DND-41 (cell line): Measurements from ENCODE around the gene OSTF1.

Experiments used
- ATAC-seq: fragments of 200-7000 bp; cut with Tn5 transposase; 3 replicates; pipeline ENCODE4 v1.9.1; 2021; ENCODE audit warnings: low read depth; ENCODE audit not compliant: insufficient read depth
- DNase-seq: peaks from one replicate; pipeline ENCODE4 v3.0.0-alpha.2; 2020
- H2AFZ ChIP-seq: 2 replicates; pipeline ENCODE4 v1.6.0; 2012; ENCODE audit warnings: low read depth, low read length
- H3K27ac ChIP-seq: 2 replicates; pipeline ENCODE4 v1.5.1; 2012; ENCODE audit warnings: low read length, inconsistent platforms
- H3K27me3 ChIP-seq: fragments of 200-600 bp; sonication (generic); 2 replicates; pipeline ENCODE4 v1.6.0; 2012; ENCODE audit warnings: low read length, mild to moderate bottlenecking, inconsistent platforms; ENCODE audit not compliant: insufficient read depth, poor library complexity
- H3K36me3 ChIP-seq: 2 replicates; pipeline ENCODE4 v1.5.1; 2012; ENCODE audit warnings: low read length, inconsistent platforms; ENCODE audit not compliant: insufficient read depth
- H3K4me1 ChIP-seq: 2 replicates; pipeline ENCODE4 v1.5.1; 2012; ENCODE audit warnings: mild to moderate bottlenecking, low read length; ENCODE audit not compliant: insufficient read depth
- H3K4me2 ChIP-seq: 2 replicates; pipeline ENCODE4 v1.6.0; 2012; ENCODE audit warnings: mild to moderate bottlenecking, moderate library complexity, low read length, inconsistent platforms; ENCODE audit not compliant: insufficient read depth
- H3K4me3 ChIP-seq, 2 experiments: fragments of 200-600 bp in 1 of 2; shearing (Covaris generic) in 1 of 2; 2 replicates each; pipeline ENCODE4 v1.5.1; 2012 to 2016; ENCODE audit warnings: inconsistent platforms in 2 of 2, low read length in 2 of 2, mild to moderate bottlenecking in 2 of 2, low read depth in 1 of 2, moderate library complexity in 1 of 2
- H3K79me2 ChIP-seq: 2 replicates; pipeline ENCODE4 v1.6.0; 2012; ENCODE audit warnings: low read length, inconsistent platforms; ENCODE audit not compliant: insufficient read depth
- H3K9ac ChIP-seq: 2 replicates; pipeline ENCODE4 v1.6.0; 2012; ENCODE audit warnings: low read depth, mild to moderate bottlenecking, inconsistent platforms, low read length, moderate library complexity
- H3K9me3 ChIP-seq: 2 replicates; pipeline ENCODE4 v1.5.1; 2012; ENCODE audit warnings: low read length, moderate library complexity, mild to moderate bottlenecking, inconsistent platforms; ENCODE audit not compliant: insufficient read depth, severe bottlenecking
- H4K20me1 ChIP-seq: 2 replicates; pipeline ENCODE4 v1.6.0; 2012; ENCODE audit warnings: low read length; ENCODE audit not compliant: insufficient read depth
- CTCF ChIP-seq: IDR thresholded peaks from 2 replicates; pipeline ENCODE4 v1.5.1; 2012; ENCODE audit warnings: borderline replicate concordance, low read length, moderate library complexity, mild to moderate bottlenecking; ENCODE audit not compliant: poor library complexity, severe bottlenecking; ENCODE audit errors: extremely low read depth
- EZH2 ChIP-seq: IDR thresholded peaks from 3 replicates; pipeline ENCODE4 v1.6.1; 2012; ENCODE audit warnings: borderline replicate concordance, low read depth, mild to moderate bottlenecking, moderate library complexity, low read length, inconsistent platforms; ENCODE audit not compliant: severe bottlenecking

The OSTF1 gene

GRCh38 chr9:75132244-75132643, 43.9 kb downstream of the OSTF1 start:
- no peak for ATAC-seq
- Histone ChIP-seq H3K9ac (no peak overlapping the region), H3K9me3 (no peaks in the 10 kb centered on the region), H3K27me3 (no peaks in the 10 kb centered on the region), H3K4me3 (no peak overlapping the region), H3K79me2 (no peaks in the 10 kb centered on the region; the same call in 1 of the 2 replicates), H3K27ac (no peak overlapping the region), H4K20me1 (no peaks in the 10 kb centered on the region), H3K4me2 (no peak overlapping the region), H3K4me1 (peaks cover 3% of the 10 kb centered on the region; the same call in 1 of the 2 replicates), H2AFZ (no peak overlapping the region), H3K36me3 (peaks cover 71% of the 10 kb centered on the region)
- no peak for DNase-seq
- TF ChIP-seq CTCF, result no peak

DNA sequence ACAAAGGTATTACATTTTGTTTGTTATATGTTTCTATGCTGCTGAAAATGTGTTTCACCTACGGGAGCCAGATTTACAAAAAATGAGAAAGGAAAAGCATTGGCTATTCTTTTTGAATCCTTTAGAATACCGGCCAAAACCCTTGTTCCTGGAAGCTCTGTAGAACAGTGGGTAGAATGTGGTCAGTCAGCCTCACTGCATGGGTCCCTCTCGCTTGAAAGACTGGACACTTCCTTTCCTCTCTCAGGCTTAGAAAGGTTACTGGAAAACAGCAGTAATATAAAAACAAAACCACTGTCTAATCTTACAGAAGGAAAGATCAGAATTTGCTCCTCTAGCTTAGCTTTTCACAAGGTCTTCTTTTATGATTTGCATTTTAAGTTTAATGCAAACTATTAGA, 45.1 kb downstream of the OSTF1 start:
- Histone ChIP-seq H3K27me3 (no peaks in the 10 kb centered on the region), H3K4me2 (no peak overlapping the region), H2AFZ (no peak overlapping the region), H3K9ac (no peak overlapping the region), H4K20me1 (no peaks in the 10 kb centered on the region), H3K36me3 (peaks cover 82% of the 10 kb centered on the region), H3K27ac (no peak overlapping the region), H3K79me2 (no peaks in the 10 kb centered on the region; the same call in 1 of the 2 replicates), H3K4me1 (peaks cover 14% of the 10 kb centered on the region), H3K9me3 (no peaks in the 10 kb centered on the region), H3K4me3 (no peak overlapping the region)
- DNase-seq (no peak), ATAC-seq (no peak)
- TF ChIP-seq CTCF (no peak), EZH2 (no peak)

DNA sequence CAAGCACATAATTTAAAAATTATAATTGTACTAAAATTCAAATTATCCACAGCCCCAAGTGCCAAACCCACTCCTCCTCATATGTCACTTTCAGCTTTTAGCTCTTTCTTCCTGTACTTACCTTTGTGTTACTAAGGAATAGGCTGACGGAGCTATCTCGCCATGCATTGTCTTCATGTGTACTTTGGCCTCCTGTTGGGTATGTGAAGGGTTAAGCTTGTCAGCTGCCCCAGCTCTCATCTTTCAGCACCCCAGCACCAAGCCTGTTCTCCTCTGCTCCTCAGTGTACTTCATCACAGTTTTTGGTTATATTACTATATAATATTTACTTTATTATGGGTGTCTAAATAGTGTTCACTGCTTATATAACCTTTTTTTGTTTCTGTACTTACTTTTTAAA, 46.2 kb downstream of the OSTF1 start:
- Histone ChIP-seq H3K27me3 (no peaks in the 10 kb centered on the region), H3K27ac (no peak overlapping the region), H3K4me2 (no peak overlapping the region), H3K36me3 (peaks cover 72% of the 10 kb centered on the region), H3K4me3 (no peak overlapping the region), H2AFZ (no peak overlapping the region), H3K79me2 (no peaks in the 10 kb centered on the region; the same call in 1 of the 2 replicates), H3K4me1 (peaks cover 25% of the 10 kb centered on the region), H3K9ac (no peak overlapping the region), H3K9me3 (no peaks in the 10 kb centered on the region), H4K20me1 (no peaks in the 10 kb centered on the region)
- no peak for ATAC-seq
- no peak for DNase-seq
- TF ChIP-seq EZH2 (no peak), CTCF (no peak)
